PFSK-1 (cell line): ENCODE data around the gene DACH1.

ENCODE experiments used
- FOXP2 ChIP-seq: optimal IDR thresholded peaks from 2 replicates; pipeline ENCODE3; 2011; ENCODE audit warnings: borderline replicate concordance, control low read depth, inconsistent platforms; ENCODE audit not compliant: insufficient read depth; ENCODE audit errors: extremely low read length, extremely low read depth
- POLR2AphosphoS5 ChIP-seq: IDR thresholded peaks from 2 replicates; pipeline ENCODE4 v1.6.1; 2012; ENCODE audit warnings: low read depth, mild to moderate bottlenecking, control low read depth, low read length, moderate library complexity
- SIN3A ChIP-seq: IDR thresholded peaks from 2 replicates; pipeline ENCODE4 v1.6.1; 2012; ENCODE audit warnings: mild to moderate bottlenecking, low read length, moderate library complexity, borderline replicate concordance; ENCODE audit not compliant: insufficient read depth
- TAF1 ChIP-seq: IDR thresholded peaks from 2 replicates; pipeline ENCODE4 v1.6.1; 2012; ENCODE audit warnings: low read length, control low read depth, borderline replicate concordance; ENCODE audit not compliant: insufficient read depth
- TF ChIP-seq, protein P1 (sequence below), 2 experiments: IDR thresholded peaks; 2 replicates each; pipeline versions ENCODE4 v1.6.1 to v1.8.0; 2011 to 2012; ENCODE audit warnings: low read depth in 2 of 2, low read length in 2 of 2, control low read depth in 1 of 2, inconsistent platforms in 1 of 2, mild to moderate bottlenecking in 1 of 2, moderate library complexity in 1 of 2; ENCODE audit not compliant: insufficient read depth in 1 of 2

DNA sequence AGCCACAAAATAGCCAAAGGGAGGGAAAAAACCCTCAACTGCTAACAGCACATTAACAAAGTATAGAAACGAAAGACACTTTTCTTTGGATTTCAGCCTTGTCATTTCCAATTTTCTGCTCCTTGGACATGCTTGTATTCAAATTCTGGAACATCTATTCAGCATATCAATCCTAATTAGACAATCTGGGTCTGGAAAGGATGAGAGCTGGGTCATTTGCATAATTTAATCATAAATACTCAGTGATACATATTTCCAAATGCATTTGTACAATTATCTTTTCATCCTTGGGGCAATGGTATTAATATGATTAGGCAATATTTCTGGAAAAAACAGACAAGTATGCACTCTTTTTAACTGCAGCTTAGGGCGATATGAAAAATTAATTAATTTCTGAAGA, 14.3 kb downstream of the DACH1 start:
- no peak for TF ChIP-seq POLR2AphosphoS5
- TF ChIP-seq, protein P1, sequence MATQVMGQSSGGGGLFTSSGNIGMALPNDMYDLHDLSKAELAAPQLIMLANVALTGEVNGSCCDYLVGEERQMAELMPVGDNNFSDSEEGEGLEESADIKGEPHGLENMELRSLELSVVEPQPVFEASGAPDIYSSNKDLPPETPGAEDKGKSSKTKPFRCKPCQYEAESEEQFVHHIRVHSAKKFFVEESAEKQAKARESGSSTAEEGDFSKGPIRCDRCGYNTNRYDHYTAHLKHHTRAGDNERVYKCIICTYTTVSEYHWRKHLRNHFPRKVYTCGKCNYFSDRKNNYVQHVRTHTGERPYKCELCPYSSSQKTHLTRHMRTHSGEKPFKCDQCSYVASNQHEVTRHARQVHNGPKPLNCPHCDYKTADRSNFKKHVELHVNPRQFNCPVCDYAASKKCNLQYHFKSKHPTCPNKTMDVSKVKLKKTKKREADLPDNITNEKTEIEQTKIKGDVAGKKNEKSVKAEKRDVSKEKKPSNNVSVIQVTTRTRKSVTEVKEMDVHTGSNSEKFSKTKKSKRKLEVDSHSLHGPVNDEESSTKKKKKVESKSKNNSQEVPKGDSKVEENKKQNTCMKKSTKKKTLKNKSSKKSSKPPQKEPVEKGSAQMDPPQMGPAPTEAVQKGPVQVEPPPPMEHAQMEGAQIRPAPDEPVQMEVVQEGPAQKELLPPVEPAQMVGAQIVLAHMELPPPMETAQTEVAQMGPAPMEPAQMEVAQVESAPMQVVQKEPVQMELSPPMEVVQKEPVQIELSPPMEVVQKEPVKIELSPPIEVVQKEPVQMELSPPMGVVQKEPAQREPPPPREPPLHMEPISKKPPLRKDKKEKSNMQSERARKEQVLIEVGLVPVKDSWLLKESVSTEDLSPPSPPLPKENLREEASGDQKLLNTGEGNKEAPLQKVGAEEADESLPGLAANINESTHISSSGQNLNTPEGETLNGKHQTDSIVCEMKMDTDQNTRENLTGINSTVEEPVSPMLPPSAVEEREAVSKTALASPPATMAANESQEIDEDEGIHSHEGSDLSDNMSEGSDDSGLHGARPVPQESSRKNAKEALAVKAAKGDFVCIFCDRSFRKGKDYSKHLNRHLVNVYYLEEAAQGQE (IDR thresholded peaks at IDR 0.05; ENCODE audit: insufficient read depth in 1 of 2, low read depth in 2 of 2, low read length in 2 of 2) = no peak
- no peak for TF ChIP-seq SIN3A
- TF ChIP-seq TAF1 = no peak
- TF ChIP-seq FOXP2 = no peak
